Measurements from ENCODE around the gene ZNF280D. TPM values are rescaled to one million over a fixed set of nuclear protein-coding genes. Genes with fewer than 3 reads are reported as not detected.

Gene ZNF280D
- total and polyA plus RNA-seq, 2 of the 8 experiments (the other 6 are each of a cell fraction or from before 2014, with no cell fraction given) = 7.4 to 27.5 TPM

DNA sequence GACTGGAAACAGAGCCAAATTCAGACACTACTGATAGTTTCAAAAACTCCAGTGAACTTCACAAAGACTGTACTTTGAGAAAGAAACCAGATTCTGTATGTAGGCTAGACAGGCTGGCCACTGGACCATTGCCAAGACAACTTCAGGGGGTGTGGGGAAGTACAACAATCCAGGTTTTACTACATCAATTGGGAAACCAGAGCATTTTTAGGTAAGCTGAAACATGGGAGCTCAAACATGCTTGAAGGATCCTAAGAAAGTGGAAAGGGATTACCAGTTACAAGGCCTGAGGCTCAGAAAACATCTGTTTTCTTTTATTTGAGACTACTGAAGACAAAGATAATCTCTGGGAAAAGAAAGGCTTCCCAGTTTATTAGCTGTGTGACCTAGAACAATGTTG, 26.9 kb upstream of the ZNF280D start (continued):
- TF ChIP-seq SAP30 (IDR thresholded peaks at IDR 0.05; ENCODE audit: insufficient read depth, insufficient replicate concordance, low read length) (no peak), KDM1A (IDR thresholded peaks at IDR 0.05; ENCODE audit: borderline replicate concordance, low read length) (no peak), RBBP5 (IDR thresholded peaks at IDR 0.05; ENCODE audit: borderline replicate concordance, low read depth, low read length) (no peak)

Data from H1 (cell line).